WTC11 (cell line): ENCODE measurements around the gene HPSE2. TPM values are rescaled to one million over a fixed set of nuclear protein-coding genes. Genes with fewer than 3 reads are reported as not detected.

ENCODE experiments used
- ATAC-seq: fragments of 200-7000 bp; cut with Tn5 transposase; 2 replicates; pipeline ENCODE4 v1.10.0; 2021; ENCODE audit warnings: mild to moderate bottlenecking, moderate library complexity
- CTCF ChIA-PET: fragments of 300-600 bp; sonication (Branson Sonifier 250); formaldehyde crosslinking; loops from one replicate; lab custom pipeline; 2021; ENCODE audit warnings: antibody characterized with exemption; lab: Charles Lee
- POLR2A ChIA-PET: fragments of 350-600 bp; sonication (Branson Sonifier 250); formaldehyde crosslinking; loops from one replicate; lab custom pipeline; 2021; ENCODE audit warnings: antibody characterized with exemption; lab: Charles Lee
- DNase-seq: peaks from one replicate; pipeline ENCODE4 v3.0.0; 2021; ENCODE audit warnings: low spot score
- H3K27ac Mint-ChIP-seq: 2 replicates; pipeline ENCODE4 v1.8.0; 2021; ENCODE audit warnings: mixed read lengths
- H3K27me3 Mint-ChIP-seq: 2 replicates; pipeline ENCODE4 v1.8.0; 2021; ENCODE audit warnings: low read depth, mild to moderate bottlenecking, moderate library complexity, mixed read lengths
- H3K36me3 Mint-ChIP-seq: 2 replicates; pipeline ENCODE4 v1.8.0; 2021; ENCODE audit warnings: mixed read lengths
- H3K4me1 Mint-ChIP-seq: 2 replicates; pipeline ENCODE4 v1.8.0; 2022; ENCODE audit warnings: mixed read lengths
- H3K4me3 Mint-ChIP-seq: 2 replicates; pipeline ENCODE4 v1.8.0; 2021; ENCODE audit warnings: mild to moderate bottlenecking, moderate library complexity, mixed read lengths
- H3K9me3 Mint-ChIP-seq: 2 replicates; pipeline ENCODE4 v1.8.0; 2021; ENCODE audit warnings: mixed read lengths
- CREB1 ChIP-seq: sonication (generic); formaldehyde crosslinking; IDR thresholded peaks from 2 replicates; pipeline ENCODE4 v1.8.0; 2023; ENCODE audit warnings: mild to moderate bottlenecking, missing genetic modification reagents
- FOXK1 ChIP-seq: sonication (generic); formaldehyde crosslinking; IDR thresholded peaks from 2 replicates; pipeline ENCODE4 v1.8.0; 2022; ENCODE audit warnings: mild to moderate bottlenecking, moderate library complexity, missing genetic modification reagents
- GTF2I ChIP-seq: fragments of 250-450 bp; sonication (Bioruptor Pico); conservative IDR thresholded peaks from 2 replicates; pipeline ENCODE4 v1.4.0; 2021; ENCODE audit warnings: mild to moderate bottlenecking
- JAZF1 ChIP-seq: fragments of 250-450 bp; sonication (Bioruptor Pico); IDR thresholded peaks from 2 replicates; pipeline ENCODE4 v1.9.0; 2021; ENCODE audit warnings: moderate library complexity, mild to moderate bottlenecking, inconsistent platforms
- NR2C2 ChIP-seq: sonication (generic); formaldehyde crosslinking; IDR thresholded peaks from 2 replicates; pipeline ENCODE4 v1.8.0; 2022; ENCODE audit warnings: mild to moderate bottlenecking, missing genetic modification reagents
- NR3C1 ChIP-seq: sonication (generic); formaldehyde crosslinking; conservative IDR thresholded peaks from 2 replicates; pipeline ENCODE4 v1.8.1; 2023; ENCODE audit warnings: low read depth, mild to moderate bottlenecking, missing genetic modification reagents
- RELA ChIP-seq: sonication (generic); formaldehyde crosslinking; IDR thresholded peaks from 2 replicates; pipeline ENCODE4 v1.8.1; 2022; ENCODE audit warnings: missing genetic modification reagents, mild to moderate bottlenecking, borderline replicate concordance
- SMAD3 ChIP-seq: sonication (generic); formaldehyde crosslinking; IDR thresholded peaks from 2 replicates; pipeline ENCODE4 v1.8.0; 2022; ENCODE audit warnings: missing genetic modification reagents, mild to moderate bottlenecking, borderline replicate concordance
- SP1 ChIP-seq: sonication (generic); formaldehyde crosslinking; conservative IDR thresholded peaks from 2 replicates; pipeline ENCODE4 v1.8.1; 2022; ENCODE audit warnings: missing genetic modification reagents
- TP53 ChIP-seq: sonication (generic); formaldehyde crosslinking; IDR thresholded peaks from 2 replicates; pipeline ENCODE4 v1.8.1; 2023; ENCODE audit warnings: mild to moderate bottlenecking, missing genetic modification reagents
- ZNF121 ChIP-seq: sonication (generic); formaldehyde crosslinking; IDR thresholded peaks from 2 replicates; pipeline ENCODE4 v1.8.0; 2023; ENCODE audit warnings: missing genetic modification reagents
- ZNF317 ChIP-seq: sonication (generic); formaldehyde crosslinking; IDR thresholded peaks from 2 replicates; pipeline ENCODE4 v1.8.1; 2023; ENCODE audit warnings: low read depth, mild to moderate bottlenecking, moderate library complexity, missing genetic modification reagents, borderline replicate concordance
- ZNF416 ChIP-seq: fragments of 250-450 bp; sonication (Bioruptor Pico); IDR thresholded peaks from 2 replicates; pipeline ENCODE4 v1.9.0; 2021; ENCODE audit warnings: mild to moderate bottlenecking, inconsistent platforms
- ZNF423 ChIP-seq: fragments of 250-450 bp; sonication (Bioruptor Pico); IDR thresholded peaks from 2 replicates; pipeline ENCODE4 v2.1.2; 2022; ENCODE audit warnings: mild to moderate bottlenecking, moderate library complexity
- total RNA-seq: library from RNA; stranded (reverse); gene quantifications from 3 replicates; pipeline ENCODE4 v1.2.3, GENCODE V29; 2021
- TF ChIP-seq, protein P1 (sequence below): fragments of 250-450 bp; sonication (Bioruptor Pico); IDR thresholded peaks from 2 replicates; pipeline ENCODE4 v1.9.0; 2021; ENCODE audit warnings: moderate library complexity, mild to moderate bottlenecking, inconsistent platforms, borderline replicate concordance
- TF ChIP-seq, protein P2 (sequence below): fragments of 200-600 bp; IDR thresholded peaks from 2 replicates; pipeline ENCODE4 v1.8.0; 2022; ENCODE audit warnings: antibody characterized with exemption
- TF ChIP-seq, protein P3 (sequence below): sonication (generic); formaldehyde crosslinking; IDR thresholded peaks from 2 replicates; pipeline ENCODE4 v1.8.1; 2022; ENCODE audit warnings: low read depth, mild to moderate bottlenecking, moderate library complexity, missing genetic modification reagents, borderline replicate concordance
- TF ChIP-seq, protein P4 (sequence below): sonication (generic); formaldehyde crosslinking; IDR thresholded peaks from 2 replicates; pipeline ENCODE4 v1.8.0; 2022; ENCODE audit warnings: mild to moderate bottlenecking, missing genetic modification reagents
- TF ChIP-seq, protein P5 (sequence below): sonication (generic); formaldehyde crosslinking; IDR thresholded peaks from 2 replicates; pipeline ENCODE4 v1.8.1; 2023; ENCODE audit warnings: mild to moderate bottlenecking, missing genetic modification reagents, borderline replicate concordance
- TF ChIP-seq, protein P6 (sequence below): fragments of 250-450 bp; sonication (Bioruptor Pico); IDR thresholded peaks from 2 replicates; pipeline ENCODE4 v1.9.0; 2021; ENCODE audit warnings: mild to moderate bottlenecking
- TF ChIP-seq, protein P7 (sequence below): sonication (generic); formaldehyde crosslinking; IDR thresholded peaks from 2 replicates; pipeline ENCODE4 v1.8.0; 2023; ENCODE audit warnings: missing genetic modification reagents, mild to moderate bottlenecking, borderline replicate concordance

The HPSE2 gene
- total RNA-seq, 1 experiment from 2014 or later = 0.66 TPM

DNA sequence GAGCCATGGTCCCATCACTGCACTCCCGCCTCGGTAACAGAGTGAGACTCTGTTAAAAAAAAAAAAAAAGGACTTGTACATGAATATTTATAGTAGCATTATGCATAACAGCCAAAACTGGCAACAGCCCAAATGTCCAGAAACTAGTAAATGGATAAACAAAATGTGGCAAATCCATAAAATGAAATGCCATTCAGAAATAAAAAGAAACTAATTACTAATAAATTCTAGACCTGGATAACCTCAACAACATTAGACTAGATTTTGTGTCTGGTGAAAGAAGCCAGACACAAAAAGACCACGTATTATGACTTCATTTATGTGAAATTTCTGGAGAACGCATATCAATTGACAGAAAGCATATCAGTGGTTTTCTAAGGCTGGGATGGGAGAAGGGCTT, 74.5 kb downstream of the HPSE2 start:
- Mint-ChIP-seq H3K4me3 (no peak overlapping the region), H3K4me1 (no peaks in the 10 kb centered on the region), H3K36me3 (no peaks in the 10 kb centered on the region), H3K27ac (no peak overlapping the region), H3K9me3 (peaks cover 6% of the 10 kb centered on the region; the same call in 1 of the 2 replicates), H3K27me3 (no peaks in the 10 kb centered on the region)
- ATAC-seq = no peak
- no peak for TF ChIP-seq SMAD3 (CRISPR knock-in tag)
- TF ChIP-seq, protein P1, sequence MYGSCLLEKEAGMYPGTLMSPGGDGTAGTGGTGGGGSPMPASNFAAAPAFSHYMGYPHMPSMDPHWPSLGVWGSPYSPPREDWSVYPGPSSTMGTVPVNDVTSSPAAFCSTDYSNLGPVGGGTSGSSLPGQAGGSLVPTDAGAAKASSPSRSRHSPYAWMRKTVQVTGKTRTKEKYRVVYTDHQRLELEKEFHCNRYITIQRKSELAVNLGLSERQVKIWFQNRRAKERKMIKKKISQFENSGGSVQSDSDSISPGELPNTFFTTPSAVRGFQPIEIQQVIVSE (CRISPR knock-in tag) = no peak
- no peak for TF ChIP-seq ZNF423
- TF ChIP-seq ZNF121 (CRISPR knock-in tag) = no peak
- no peak for TF ChIP-seq ZNF317 (CRISPR knock-in tag)
- TF ChIP-seq, protein P2, sequence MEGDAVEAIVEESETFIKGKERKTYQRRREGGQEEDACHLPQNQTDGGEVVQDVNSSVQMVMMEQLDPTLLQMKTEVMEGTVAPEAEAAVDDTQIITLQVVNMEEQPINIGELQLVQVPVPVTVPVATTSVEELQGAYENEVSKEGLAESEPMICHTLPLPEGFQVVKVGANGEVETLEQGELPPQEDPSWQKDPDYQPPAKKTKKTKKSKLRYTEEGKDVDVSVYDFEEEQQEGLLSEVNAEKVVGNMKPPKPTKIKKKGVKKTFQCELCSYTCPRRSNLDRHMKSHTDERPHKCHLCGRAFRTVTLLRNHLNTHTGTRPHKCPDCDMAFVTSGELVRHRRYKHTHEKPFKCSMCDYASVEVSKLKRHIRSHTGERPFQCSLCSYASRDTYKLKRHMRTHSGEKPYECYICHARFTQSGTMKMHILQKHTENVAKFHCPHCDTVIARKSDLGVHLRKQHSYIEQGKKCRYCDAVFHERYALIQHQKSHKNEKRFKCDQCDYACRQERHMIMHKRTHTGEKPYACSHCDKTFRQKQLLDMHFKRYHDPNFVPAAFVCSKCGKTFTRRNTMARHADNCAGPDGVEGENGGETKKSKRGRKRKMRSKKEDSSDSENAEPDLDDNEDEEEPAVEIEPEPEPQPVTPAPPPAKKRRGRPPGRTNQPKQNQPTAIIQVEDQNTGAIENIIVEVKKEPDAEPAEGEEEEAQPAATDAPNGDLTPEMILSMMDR = no peak
- TF ChIP-seq, protein P3, sequence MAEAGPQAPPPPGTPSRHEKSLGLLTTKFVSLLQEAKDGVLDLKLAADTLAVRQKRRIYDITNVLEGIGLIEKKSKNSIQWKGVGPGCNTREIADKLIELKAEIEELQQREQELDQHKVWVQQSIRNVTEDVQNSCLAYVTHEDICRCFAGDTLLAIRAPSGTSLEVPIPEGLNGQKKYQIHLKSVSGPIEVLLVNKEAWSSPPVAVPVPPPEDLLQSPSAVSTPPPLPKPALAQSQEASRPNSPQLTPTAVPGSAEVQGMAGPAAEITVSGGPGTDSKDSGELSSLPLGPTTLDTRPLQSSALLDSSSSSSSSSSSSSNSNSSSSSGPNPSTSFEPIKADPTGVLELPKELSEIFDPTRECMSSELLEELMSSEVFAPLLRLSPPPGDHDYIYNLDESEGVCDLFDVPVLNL = no peak
- no peak for TF ChIP-seq SP1 (CRISPR knock-in tag)
- no peak for TF ChIP-seq CREB1 (CRISPR knock-in tag)
- CTCF ChIA-PET = interaction anchor here (0.6 kb wide), 1 partner anchor 11 kb away, joined by 3 read pairs; no protein-coding TSS in a partner anchor
- DNase-seq = no peak
- POLR2A ChIA-PET = no interaction called here

DNA sequence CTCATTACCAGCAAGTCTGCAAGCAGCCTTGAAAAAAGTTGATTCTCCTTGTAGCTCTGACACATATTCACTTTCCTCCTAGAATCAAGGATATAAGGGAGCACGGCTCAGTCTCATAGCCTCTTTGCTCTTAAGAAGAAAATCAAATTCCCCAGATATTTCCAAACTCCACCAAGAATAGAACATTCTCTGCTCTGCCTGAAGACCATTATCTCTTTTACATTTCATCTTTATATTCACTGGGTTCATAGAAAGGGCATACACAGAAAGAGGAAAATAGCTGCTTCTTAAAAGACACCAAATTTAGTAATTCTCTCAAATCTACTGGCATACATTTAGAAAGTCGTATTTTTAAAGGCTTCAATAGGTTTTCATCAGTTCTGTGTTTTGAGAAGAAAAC, 92.0 kb downstream of the HPSE2 start:
- Mint-ChIP-seq H3K4me3 (no peak overlapping the region), H3K4me1 (no peaks in the 10 kb centered on the region), H3K27ac (no peak overlapping the region), H3K9me3 (no peaks in the 10 kb centered on the region), H3K27me3 (peaks cover 4% of the 10 kb centered on the region; the same call in 1 of the 2 replicates), H3K36me3 (no peaks in the 10 kb centered on the region)
- ChIA-PET POLR2A (interaction anchor here (0.6 kb wide), 1 partner anchor 211 kb away, joined by 3 read pairs; no protein-coding TSS in a partner anchor), CTCF (no interaction called here)
- no peak for DNase-seq
- ATAC-seq = no peak
- no peak for TF ChIP-seq RELA (CRISPR knock-in tag)
- TF ChIP-seq ZNF416 = no peak
- TF ChIP-seq, protein P4, sequence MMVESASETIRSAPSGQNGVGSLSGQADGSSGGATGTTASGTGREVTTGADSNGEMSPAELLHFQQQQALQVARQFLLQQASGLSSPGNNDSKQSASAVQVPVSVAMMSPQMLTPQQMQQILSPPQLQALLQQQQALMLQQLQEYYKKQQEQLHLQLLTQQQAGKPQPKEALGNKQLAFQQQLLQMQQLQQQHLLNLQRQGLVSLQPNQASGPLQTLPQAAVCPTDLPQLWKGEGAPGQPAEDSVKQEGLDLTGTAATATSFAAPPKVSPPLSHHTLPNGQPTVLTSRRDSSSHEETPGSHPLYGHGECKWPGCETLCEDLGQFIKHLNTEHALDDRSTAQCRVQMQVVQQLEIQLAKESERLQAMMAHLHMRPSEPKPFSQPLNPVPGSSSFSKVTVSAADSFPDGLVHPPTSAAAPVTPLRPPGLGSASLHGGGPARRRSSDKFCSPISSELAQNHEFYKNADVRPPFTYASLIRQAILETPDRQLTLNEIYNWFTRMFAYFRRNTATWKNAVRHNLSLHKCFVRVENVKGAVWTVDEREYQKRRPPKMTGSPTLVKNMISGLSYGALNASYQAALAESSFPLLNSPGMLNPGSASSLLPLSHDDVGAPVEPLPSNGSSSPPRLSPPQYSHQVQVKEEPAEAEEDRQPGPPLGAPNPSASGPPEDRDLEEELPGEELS = no peak
- no peak for TF ChIP-seq TP53 (CRISPR knock-in tag)
- TF ChIP-seq JAZF1 (CRISPR knock-in tag) = no peak
- TF ChIP-seq, protein P5, sequence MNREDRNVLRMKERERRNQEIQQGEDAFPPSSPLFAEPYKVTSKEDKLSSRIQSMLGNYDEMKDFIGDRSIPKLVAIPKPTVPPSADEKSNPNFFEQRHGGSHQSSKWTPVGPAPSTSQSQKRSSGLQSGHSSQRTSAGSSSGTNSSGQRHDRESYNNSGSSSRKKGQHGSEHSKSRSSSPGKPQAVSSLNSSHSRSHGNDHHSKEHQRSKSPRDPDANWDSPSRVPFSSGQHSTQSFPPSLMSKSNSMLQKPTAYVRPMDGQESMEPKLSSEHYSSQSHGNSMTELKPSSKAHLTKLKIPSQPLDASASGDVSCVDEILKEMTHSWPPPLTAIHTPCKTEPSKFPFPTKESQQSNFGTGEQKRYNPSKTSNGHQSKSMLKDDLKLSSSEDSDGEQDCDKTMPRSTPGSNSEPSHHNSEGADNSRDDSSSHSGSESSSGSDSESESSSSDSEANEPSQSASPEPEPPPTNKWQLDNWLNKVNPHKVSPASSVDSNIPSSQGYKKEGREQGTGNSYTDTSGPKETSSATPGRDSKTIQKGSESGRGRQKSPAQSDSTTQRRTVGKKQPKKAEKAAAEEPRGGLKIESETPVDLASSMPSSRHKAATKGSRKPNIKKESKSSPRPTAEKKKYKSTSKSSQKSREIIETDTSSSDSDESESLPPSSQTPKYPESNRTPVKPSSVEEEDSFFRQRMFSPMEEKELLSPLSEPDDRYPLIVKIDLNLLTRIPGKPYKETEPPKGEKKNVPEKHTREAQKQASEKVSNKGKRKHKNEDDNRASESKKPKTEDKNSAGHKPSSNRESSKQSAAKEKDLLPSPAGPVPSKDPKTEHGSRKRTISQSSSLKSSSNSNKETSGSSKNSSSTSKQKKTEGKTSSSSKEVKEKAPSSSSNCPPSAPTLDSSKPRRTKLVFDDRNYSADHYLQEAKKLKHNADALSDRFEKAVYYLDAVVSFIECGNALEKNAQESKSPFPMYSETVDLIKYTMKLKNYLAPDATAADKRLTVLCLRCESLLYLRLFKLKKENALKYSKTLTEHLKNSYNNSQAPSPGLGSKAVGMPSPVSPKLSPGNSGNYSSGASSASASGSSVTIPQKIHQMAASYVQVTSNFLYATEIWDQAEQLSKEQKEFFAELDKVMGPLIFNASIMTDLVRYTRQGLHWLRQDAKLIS (CRISPR knock-in tag) = no peak
- no peak for TF ChIP-seq ZNF121 (CRISPR knock-in tag)
- TF ChIP-seq GTF2I (CRISPR knock-in tag) = no peak
- TF ChIP-seq, protein P6, sequence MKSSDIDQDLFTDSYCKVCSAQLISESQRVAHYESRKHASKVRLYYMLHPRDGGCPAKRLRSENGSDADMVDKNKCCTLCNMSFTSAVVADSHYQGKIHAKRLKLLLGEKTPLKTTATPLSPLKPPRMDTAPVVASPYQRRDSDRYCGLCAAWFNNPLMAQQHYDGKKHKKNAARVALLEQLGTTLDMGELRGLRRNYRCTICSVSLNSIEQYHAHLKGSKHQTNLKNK (CRISPR knock-in tag) = no peak
- TF ChIP-seq NR2C2 (CRISPR knock-in tag) = no peak
- no peak for TF ChIP-seq FOXK1 (CRISPR knock-in tag)
- TF ChIP-seq, protein P7, sequence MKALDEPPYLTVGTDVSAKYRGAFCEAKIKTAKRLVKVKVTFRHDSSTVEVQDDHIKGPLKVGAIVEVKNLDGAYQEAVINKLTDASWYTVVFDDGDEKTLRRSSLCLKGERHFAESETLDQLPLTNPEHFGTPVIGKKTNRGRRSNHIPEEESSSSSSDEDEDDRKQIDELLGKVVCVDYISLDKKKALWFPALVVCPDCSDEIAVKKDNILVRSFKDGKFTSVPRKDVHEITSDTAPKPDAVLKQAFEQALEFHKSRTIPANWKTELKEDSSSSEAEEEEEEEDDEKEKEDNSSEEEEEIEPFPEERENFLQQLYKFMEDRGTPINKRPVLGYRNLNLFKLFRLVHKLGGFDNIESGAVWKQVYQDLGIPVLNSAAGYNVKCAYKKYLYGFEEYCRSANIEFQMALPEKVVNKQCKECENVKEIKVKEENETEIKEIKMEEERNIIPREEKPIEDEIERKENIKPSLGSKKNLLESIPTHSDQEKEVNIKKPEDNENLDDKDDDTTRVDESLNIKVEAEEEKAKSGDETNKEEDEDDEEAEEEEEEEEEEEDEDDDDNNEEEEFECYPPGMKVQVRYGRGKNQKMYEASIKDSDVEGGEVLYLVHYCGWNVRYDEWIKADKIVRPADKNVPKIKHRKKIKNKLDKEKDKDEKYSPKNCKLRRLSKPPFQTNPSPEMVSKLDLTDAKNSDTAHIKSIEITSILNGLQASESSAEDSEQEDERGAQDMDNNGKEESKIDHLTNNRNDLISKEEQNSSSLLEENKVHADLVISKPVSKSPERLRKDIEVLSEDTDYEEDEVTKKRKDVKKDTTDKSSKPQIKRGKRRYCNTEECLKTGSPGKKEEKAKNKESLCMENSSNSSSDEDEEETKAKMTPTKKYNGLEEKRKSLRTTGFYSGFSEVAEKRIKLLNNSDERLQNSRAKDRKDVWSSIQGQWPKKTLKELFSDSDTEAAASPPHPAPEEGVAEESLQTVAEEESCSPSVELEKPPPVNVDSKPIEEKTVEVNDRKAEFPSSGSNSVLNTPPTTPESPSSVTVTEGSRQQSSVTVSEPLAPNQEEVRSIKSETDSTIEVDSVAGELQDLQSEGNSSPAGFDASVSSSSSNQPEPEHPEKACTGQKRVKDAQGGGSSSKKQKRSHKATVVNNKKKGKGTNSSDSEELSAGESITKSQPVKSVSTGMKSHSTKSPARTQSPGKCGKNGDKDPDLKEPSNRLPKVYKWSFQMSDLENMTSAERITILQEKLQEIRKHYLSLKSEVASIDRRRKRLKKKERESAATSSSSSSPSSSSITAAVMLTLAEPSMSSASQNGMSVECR (CRISPR knock-in tag) = no peak
- no peak for TF ChIP-seq NR3C1 (CRISPR knock-in tag)
